ENCODE measurements around the gene LRP1B.

The LRP1B gene

DNA sequence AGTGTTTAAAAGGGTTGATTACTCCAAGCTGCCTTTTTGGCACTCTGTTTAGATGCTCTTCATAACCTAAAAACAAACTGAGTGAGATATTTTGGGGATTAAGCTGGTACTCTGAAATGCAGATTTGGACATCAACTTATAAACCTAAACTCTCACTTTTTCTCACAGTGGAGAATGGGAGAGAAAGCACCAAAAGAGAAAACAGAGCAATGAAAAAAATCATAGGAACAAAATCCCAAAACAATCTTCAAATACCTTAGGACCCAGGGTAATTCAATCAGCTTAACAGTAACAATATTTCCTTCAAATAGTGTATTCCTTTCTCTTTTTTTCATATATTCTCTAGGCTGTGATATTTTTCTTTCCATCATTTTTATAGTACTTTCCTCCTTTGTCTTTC lies 11.5 kb downstream of the LRP1B start:
- no peak for ATAC-seq
- TF ChIP-seq ZFP3 (CRISPR knock-in tag; IDR thresholded peaks at IDR 0.05) (no peak), ZFP30 (CRISPR knock-in tag; IDR thresholded peaks at IDR 0.05) (no peak), SNAI2 (CRISPR knock-in tag; IDR thresholded peaks at IDR 0.05) (no peak), ZC3H10 (CRISPR knock-in tag; IDR thresholded peaks at IDR 0.05) (no peak), PPARA (CRISPR knock-in tag; IDR thresholded peaks at IDR 0.05; ENCODE audit: borderline replicate concordance) (no peak), CSDC2 (CRISPR knock-in tag; IDR thresholded peaks at IDR 0.05) (no peak), ZNF70 (CRISPR knock-in tag; IDR thresholded peaks at IDR 0.05) (no peak), GLIS3 (CRISPR knock-in tag; IDR thresholded peaks at IDR 0.05) (no peak), BACH2 (CRISPR knock-in tag; IDR thresholded peaks at IDR 0.05; ENCODE audit: borderline replicate concordance) (no peak), TCF4 (CRISPR knock-in tag; IDR thresholded peaks at IDR 0.05; ENCODE audit: borderline replicate concordance) (no peak), ZNF8 (CRISPR knock-in tag; IDR thresholded peaks at IDR 0.05) (no peak)
- TF ChIP-seq, protein P1, sequence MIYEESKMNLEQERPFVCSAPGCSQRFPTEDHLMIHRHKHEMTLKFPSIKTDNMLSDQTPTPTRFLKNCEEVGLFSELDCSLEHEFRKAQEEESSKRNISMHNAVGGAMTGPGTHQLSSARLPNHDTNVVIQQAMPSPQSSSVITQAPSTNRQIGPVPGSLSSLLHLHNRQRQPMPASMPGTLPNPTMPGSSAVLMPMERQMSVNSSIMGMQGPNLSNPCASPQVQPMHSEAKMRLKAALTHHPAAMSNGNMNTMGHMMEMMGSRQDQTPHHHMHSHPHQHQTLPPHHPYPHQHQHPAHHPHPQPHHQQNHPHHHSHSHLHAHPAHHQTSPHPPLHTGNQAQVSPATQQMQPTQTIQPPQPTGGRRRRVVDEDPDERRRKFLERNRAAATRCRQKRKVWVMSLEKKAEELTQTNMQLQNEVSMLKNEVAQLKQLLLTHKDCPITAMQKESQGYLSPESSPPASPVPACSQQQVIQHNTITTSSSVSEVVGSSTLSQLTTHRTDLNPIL (CRISPR knock-in tag; IDR thresholded peaks at IDR 0.05; ENCODE audit: low read depth): no peak
- TF ChIP-seq, protein P2, sequence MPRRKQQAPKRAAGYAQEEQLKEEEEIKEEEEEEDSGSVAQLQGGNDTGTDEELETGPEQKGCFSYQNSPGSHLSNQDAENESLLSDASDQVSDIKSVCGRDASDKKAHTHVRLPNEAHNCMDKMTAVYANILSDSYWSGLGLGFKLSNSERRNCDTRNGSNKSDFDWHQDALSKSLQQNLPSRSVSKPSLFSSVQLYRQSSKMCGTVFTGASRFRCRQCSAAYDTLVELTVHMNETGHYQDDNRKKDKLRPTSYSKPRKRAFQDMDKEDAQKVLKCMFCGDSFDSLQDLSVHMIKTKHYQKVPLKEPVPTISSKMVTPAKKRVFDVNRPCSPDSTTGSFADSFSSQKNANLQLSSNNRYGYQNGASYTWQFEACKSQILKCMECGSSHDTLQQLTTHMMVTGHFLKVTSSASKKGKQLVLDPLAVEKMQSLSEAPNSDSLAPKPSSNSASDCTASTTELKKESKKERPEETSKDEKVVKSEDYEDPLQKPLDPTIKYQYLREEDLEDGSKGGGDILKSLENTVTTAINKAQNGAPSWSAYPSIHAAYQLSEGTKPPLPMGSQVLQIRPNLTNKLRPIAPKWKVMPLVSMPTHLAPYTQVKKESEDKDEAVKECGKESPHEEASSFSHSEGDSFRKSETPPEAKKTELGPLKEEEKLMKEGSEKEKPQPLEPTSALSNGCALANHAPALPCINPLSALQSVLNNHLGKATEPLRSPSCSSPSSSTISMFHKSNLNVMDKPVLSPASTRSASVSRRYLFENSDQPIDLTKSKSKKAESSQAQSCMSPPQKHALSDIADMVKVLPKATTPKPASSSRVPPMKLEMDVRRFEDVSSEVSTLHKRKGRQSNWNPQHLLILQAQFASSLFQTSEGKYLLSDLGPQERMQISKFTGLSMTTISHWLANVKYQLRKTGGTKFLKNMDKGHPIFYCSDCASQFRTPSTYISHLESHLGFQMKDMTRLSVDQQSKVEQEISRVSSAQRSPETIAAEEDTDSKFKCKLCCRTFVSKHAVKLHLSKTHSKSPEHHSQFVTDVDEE (CRISPR knock-in tag; IDR thresholded peaks at IDR 0.05): no peak
- TF ChIP-seq, protein P3, sequence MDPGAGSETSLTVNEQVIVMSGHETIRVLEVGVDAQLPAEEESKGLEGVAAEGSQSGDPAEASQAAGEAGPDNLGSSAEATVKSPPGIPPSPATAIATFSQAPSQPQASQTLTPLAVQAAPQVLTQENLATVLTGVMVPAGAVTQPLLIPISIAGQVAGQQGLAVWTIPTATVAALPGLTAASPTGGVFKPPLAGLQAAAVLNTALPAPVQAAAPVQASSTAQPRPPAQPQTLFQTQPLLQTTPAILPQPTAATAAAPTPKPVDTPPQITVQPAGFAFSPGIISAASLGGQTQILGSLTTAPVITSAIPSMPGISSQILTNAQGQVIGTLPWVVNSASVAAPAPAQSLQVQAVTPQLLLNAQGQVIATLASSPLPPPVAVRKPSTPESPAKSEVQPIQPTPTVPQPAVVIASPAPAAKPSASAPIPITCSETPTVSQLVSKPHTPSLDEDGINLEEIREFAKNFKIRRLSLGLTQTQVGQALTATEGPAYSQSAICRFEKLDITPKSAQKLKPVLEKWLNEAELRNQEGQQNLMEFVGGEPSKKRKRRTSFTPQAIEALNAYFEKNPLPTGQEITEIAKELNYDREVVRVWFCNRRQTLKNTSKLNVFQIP (CRISPR knock-in tag; IDR thresholded peaks at IDR 0.05; ENCODE audit: borderline replicate concordance, low read depth): no peak
- TF ChIP-seq, protein P4, sequence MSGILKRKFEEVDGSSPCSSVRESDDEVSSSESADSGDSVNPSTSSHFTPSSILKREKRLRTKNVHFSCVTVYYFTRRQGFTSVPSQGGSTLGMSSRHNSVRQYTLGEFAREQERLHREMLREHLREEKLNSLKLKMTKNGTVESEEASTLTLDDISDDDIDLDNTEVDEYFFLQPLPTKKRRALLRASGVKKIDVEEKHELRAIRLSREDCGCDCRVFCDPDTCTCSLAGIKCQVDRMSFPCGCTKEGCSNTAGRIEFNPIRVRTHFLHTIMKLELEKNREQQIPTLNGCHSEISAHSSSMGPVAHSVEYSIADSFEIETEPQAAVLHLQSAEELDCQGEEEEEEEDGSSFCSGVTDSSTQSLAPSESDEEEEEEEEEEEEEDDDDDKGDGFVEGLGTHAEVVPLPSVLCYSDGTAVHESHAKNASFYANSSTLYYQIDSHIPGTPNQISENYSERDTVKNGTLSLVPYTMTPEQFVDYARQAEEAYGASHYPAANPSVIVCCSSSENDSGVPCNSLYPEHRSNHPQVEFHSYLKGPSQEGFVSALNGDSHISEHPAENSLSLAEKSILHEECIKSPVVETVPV (CRISPR knock-in tag; IDR thresholded peaks at IDR 0.05): no peak
- TF ChIP-seq, protein P5, sequence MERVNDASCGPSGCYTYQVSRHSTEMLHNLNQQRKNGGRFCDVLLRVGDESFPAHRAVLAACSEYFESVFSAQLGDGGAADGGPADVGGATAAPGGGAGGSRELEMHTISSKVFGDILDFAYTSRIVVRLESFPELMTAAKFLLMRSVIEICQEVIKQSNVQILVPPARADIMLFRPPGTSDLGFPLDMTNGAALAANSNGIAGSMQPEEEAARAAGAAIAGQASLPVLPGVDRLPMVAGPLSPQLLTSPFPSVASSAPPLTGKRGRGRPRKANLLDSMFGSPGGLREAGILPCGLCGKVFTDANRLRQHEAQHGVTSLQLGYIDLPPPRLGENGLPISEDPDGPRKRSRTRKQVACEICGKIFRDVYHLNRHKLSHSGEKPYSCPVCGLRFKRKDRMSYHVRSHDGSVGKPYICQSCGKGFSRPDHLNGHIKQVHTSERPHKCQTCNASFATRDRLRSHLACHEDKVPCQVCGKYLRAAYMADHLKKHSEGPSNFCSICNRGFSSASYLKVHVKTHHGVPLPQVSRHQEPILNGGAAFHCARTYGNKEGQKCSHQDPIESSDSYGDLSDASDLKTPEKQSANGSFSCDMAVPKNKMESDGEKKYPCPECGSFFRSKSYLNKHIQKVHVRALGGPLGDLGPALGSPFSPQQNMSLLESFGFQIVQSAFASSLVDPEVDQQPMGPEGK (CRISPR knock-in tag; IDR thresholded peaks at IDR 0.05; ENCODE audit: borderline replicate concordance): no peak

DNA sequence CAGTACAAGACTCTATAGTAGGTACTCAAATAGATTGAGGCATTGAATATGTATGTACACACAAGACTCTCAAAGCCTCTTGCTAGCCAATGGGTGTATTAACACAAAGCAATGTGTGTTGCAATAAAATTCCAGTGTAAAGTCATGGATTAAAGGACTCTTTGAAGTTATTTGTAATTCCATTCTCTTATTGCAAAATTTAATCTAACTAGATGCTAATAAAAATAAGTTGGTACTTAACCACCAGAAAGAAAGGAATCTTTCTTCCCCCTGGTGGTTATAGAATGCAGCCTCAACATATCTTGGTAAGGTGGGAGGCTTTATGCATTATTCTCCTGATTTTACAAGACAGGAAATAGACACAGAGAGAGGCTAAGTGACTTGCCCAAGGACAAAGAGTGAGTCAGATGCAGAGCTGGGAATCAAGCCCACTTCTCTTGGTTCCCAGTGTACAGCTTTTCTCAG lies 18.0 kb downstream of the LRP1B start:
- peak; percentile 98 for ATAC-seq

DNA sequence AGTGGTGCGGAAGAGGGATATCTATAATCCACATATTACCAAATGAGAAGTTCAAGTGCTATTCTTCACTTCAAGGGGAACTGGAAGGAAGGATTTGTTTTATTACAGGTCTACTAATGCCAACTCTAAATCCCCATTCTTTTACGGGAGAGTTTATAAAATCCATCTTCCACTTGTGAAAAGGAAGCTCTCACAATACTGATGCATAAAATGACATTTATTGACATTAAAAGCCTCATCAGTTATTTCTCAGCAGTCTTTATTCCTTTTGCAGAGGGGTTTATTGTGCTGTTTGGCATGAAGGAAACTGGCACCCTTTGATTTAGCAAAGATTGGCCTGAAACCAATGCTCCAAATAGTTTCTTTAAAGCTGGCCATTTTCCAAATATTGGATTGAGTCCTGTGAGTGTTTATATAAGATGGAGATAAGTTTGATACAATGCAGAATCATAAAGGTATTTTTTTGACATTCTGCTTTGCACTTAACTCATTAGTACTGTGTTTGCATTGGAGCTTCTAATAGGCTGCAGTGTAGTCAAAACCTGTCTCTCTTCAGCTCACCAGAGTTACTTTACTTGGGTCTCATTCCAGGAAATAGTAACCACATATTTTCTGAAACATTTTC lies 26.6 kb downstream of the LRP1B start:
- peak; percentile 73 for ATAC-seq
- TF ChIP-seq TCF4 (CRISPR knock-in tag; IDR thresholded peaks at IDR 0.05; ENCODE audit: borderline replicate concordance): peak; percentile 43; the same call in 1 of the 2 replicates
- TF ChIP-seq, protein P5 (CRISPR knock-in tag; IDR thresholded peaks at IDR 0.05; ENCODE audit: borderline replicate concordance): no peak
- no peak for TF ChIP-seq ZNF565 (CRISPR knock-in tag; conservative IDR thresholded peaks at IDR 0.05; ENCODE audit: low read depth)
- TF ChIP-seq ZNF70 (CRISPR knock-in tag; IDR thresholded peaks at IDR 0.05): no peak
- no peak for TF ChIP-seq OSR1 (CRISPR knock-in tag; IDR thresholded peaks at IDR 0.05)
- TF ChIP-seq, protein P2 (CRISPR knock-in tag; IDR thresholded peaks at IDR 0.05): peak; percentile 58; the same call in 1 of the 2 replicates
- TF ChIP-seq ZFP3 (CRISPR knock-in tag; IDR thresholded peaks at IDR 0.05): no peak
- 0 out of 2 replicates have a peak, but pooled peaks have one; percentile 68 for TF ChIP-seq ESRRG (CRISPR knock-in tag; IDR thresholded peaks at IDR 0.05)
- no peak for TF ChIP-seq ZC3H10 (CRISPR knock-in tag; IDR thresholded peaks at IDR 0.05)
- TF ChIP-seq ISL1 (CRISPR knock-in tag; IDR thresholded peaks at IDR 0.05): peak; percentile 99
- TF ChIP-seq CSDC2 (CRISPR knock-in tag; IDR thresholded peaks at IDR 0.05): no peak
- no peak for TF ChIP-seq BACH2 (CRISPR knock-in tag; IDR thresholded peaks at IDR 0.05; ENCODE audit: borderline replicate concordance)
- no peak for TF ChIP-seq ARNTL (CRISPR knock-in tag; IDR thresholded peaks at IDR 0.05; ENCODE audit: borderline replicate concordance, low read depth)
- no peak for TF ChIP-seq ZFP30 (CRISPR knock-in tag; IDR thresholded peaks at IDR 0.05)
- TF ChIP-seq GLIS3 (CRISPR knock-in tag; IDR thresholded peaks at IDR 0.05): no peak

More for the DNA sequence above, 18.0 kb downstream of the LRP1B start:
- TF ChIP-seq ZFP3 (CRISPR knock-in tag; IDR thresholded peaks at IDR 0.05): no peak
- peak; percentile 74; the same call in 1 of the 2 replicates for TF ChIP-seq ISL1 (CRISPR knock-in tag; IDR thresholded peaks at IDR 0.05)
- TF ChIP-seq OSR1 (CRISPR knock-in tag; IDR thresholded peaks at IDR 0.05): no peak

Measured in SK-N-SH treated with all-trans-retinoic acid at 6 μM for 48 hours (cell line).